ENCODE measurements around the gene MAF.

Gene MAF

GRCh38 chr16:79600638-79601091 lies at the start of gene MAF:
Gene MAF (minus strand): TSS chr16:79600737. CDS start chr16:79599902, 835 bp downstream.
- DNase-seq, result peak; percentile 79

DNA sequence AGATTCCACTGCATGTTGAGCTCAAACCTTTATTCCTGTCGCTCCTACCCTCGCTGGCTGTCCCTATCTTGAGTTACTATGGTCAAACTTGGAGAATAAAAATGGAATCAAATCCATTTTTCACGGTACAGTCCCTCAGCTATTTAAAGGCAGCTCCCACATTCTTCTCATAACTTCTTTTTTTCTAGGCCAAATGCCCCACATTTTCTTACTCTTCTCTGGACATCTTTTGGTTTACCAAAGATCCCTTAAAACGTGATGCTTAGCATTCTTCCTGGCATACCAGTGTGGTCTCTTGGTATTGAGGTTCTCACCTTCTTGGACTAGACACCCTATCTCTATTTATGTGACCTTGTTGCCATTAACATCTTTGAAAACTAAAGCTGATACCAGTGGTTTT lies 48.3 kb upstream of the MAF start:
- no peak for DNase-seq

GRCh38 chr16:79647586-79647985 lies 47.0 kb upstream of the MAF start:
- DNase-seq, result no peak

- DNase-seq, result no peak
Measured at GRCh38 chr16:79645701-79646100, 45.2 kb upstream of the MAF start.

- DNase-seq, result no peak
Measured at GRCh38 chr16:79644971-79645667, 44.6 kb upstream of the MAF start.

GRCh38 chr16:79642652-79643051 lies 42.1 kb upstream of the MAF start:
- no peak for DNase-seq

GRCh38 chr16:79640513-79641360 lies 40.2 kb upstream of the MAF start:
- no peak for DNase-seq

- DNase-seq, result no peak
Measured at GRCh38 chr16:79639576-79640311, 39.2 kb upstream of the MAF start.

GRCh38 chr16:79638386-79638785 lies 37.8 kb upstream of the MAF start:
- no peak for DNase-seq

DNA sequence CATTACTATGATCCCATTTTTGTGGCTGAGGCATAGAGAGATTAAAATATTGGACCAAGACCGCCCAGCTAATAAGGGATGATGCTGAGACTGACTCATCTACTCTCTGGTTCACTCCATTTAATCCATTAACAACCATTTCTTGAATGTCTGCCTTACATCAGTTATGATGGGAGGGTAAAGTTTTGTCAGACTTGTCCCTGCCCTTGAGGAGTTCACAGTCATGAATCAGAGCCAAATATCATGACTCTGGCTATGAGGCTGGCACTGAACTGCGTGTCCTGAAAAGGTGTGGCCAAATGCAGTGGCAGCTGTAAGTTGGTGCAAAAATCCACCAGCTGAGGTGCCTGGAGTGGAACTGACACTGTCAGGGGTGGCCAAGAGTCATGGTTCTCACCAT lies 35.0 kb upstream of the MAF start:
- no peak for DNase-seq

DNA sequence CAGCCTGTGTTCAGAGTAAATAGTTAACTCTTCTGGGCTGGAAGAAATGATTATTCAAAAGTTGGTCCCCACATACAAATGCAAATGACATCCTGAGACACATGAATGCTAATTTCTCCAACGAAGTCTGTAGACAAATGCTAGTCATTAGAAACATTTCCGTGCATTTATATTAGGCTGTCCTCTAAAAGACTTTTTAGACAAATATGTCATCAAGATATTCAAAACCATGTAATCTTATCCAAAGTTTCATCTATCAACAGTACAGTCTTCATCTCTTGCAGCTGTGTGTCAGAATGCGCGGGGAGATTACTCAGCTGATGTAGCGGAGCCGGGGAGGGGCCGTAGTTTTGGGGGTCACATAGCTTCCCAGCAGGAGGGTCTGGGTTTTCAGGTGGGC lies 33.8 kb upstream of the MAF start:
- no peak for DNase-seq

DNA sequence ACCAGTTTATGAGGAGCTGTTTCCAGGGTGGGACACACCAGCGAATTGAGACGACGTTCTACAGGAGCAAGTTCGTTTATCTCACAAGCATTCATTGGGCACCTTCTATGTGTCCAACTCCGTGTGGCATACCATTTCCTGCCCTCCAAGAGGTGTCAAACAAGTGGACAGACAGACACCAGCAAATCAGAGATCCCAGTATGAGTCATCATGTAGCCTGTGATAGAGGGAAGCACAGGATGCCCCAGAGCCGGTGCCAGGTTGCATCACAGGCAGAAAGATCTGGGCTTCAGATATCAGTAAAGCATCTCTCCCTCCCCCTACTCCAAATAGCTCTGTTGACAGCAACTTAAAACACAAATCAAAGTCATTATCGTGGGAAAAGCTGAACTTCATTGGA lies 31.8 kb upstream of the MAF start:
- DNase-seq, result no peak

- DNase-seq, result no peak
Measured at GRCh38 chr16:79628988-79629387, 28.5 kb upstream of the MAF start.

- peak; percentile 24 for DNase-seq
Measured at GRCh38 chr16:79628501-79628975, 28.0 kb upstream of the MAF start.

DNA sequence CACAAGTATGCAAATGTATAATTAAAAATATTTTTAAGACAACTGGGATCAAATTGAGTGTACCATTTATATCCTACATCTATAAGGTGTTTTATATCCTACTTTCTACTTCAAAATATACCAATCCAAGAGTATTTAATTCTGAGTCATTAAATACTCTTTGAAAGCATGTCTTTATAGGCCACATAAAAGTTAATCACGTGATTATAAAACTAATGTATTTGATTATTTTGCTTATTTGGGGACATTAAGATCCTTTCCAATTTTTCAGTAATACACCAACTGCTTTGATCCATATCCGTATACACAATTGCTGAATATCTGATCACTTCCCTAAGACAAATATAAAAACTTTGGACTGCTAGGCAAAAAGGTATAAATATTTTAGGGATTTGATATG lies 26.6 kb upstream of the MAF start:
- no peak for DNase-seq

- DNase-seq, result no peak
Measured at GRCh38 chr16:79625738-79626137, 25.2 kb upstream of the MAF start.

DNA sequence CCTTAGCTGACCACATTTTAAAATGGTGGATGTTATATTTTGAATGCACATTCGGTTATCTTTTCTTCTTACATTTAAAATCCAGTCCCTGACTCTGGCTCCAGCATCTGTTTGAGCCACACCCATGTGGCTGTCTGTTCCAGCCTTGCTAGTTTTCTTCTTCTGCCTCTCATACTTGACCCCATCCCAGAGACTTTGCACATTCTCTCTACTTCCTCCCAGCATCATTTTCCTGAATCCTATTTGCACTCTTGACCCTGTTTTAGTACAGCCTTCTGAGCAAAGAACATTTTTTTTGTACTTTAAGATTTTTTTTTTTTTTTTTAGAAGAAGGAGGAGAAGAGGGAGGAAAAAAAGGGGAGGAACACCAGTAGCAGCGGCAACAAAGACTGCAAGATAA lies 23.3 kb upstream of the MAF start:
- no peak for DNase-seq

GRCh38 chr16:79623062-79623461 lies 22.5 kb upstream of the MAF start:
- DNase-seq, result no peak

DNA sequence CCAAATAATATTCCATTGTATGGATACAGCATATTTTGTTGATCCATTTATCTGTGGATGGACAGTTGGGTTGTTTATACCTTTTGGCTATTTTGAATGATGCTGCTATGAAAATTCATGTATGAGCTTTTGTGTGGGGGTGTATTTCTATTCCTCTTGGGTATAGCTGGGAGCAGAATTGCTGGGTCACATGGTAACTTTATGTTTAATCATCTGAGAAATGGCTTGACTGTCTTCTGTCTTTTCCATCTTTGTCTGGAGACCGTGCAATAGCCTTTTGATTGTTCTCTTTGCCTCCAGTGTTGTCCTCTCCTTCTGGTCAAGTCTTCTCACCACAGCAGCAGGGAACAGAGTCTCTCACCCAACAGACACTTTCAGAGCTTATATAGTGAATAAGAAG lies 20.5 kb upstream of the MAF start:
- no peak for DNase-seq

DNA sequence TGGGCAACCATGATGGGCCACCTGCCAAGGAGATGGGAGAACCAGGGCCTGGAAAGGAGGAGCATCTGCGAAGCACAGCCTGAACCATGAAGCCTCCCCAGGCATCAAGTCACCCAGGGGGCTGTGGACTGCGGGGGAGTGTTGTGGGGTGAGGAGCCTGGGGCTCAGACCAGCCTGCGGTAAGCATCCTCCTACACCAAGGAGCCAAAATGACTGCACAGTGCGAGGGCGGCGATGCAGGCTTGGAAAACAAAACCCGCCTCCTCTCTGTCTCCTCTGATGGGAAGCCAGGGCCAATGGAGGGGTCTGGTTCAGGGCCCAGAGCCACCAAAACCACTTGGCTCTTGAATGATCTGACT lies 18.1 kb upstream of the MAF start:
- DNase-seq, result no peak

- no peak for DNase-seq
Measured at GRCh38 chr16:79618041-79618691, 17.6 kb upstream of the MAF start.

GRCh38 chr16:79613009-79613408 lies 12.5 kb upstream of the MAF start:
- no peak for DNase-seq

DNA sequence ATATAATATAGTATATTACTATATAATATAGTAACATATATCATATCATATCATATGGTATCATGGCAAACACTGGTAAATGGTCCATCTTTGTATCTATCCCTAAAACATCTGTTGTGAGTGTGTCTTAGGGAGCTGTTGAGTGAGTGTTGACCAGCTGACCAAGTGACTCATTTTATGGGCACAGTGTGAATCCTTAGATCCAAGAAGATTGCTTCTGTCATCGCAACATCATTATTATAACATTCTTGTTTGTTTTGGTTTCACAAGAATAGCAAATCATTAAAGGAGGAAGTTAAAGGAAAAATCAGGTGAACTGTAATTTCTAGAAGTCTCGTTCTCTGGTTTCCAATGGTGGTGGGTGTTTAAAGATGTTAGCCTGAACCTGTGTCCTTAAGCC lies 11.7 kb upstream of the MAF start:
- no peak for DNase-seq
